Measurements from ENCODE around the gene TAOK2.
"Not testable (repeated sequence)": the region's sequence is repeated elsewhere in the genome, so short reads cannot be mapped to it uniquely, and the experiment has no call there.

The TAOK2 gene

GRCh38 chr16:29973384-29974246 is at the start of gene TAOK2:
Gene TAOK2, plus strand, starts transcription at chr16:29973868. Its CDS starts 3,905 bp downstream, at chr16:29977773.
- TF ChIP-seq CTCF (IDR thresholded peaks at IDR 0.05; ENCODE audit: control insufficient read depth, insufficient read depth, low read depth, low read length, missing control alignments) = no peak
- H3K4me3 ChIP-seq (ENCODE audit: control insufficient read depth, low read depth, low read length) = peak within 1 kb of the TSS; percentile 95
- DNase-seq (ENCODE audit: low read depth) = peak; percentile 94

DNA sequence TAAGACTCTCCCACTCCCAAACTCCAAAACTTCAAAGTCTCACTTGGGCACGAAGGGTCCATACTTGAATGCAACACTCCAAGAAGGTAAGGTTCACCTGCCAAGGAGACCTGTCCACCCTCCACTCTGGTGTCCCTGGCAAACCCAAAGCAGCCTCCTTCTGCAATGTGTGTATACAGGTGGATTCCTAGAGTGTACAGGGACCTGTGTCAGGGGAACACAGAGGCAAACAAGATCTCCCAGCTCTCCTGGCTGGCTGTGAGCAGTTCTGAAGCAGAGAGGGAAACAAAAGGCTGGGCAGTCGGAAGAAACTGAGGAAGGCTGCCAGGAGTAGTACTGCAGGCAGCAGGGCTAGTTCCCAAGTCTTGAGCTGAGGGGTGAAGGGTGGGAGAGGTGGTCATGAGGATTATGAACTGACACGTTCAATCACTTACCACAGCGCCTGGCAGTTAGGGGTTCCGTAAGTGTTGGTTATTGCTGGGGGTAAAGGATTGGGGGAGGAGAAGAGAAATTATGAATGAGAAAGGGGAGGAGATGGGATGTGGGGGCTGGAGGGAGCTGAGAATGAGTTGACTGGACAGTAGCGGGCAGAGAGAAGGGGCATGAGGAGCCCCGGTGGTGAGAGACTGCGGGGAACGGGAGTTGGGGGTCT is 48.4 kb upstream of the TAOK2 start:
- peak overlapping the region; percentile 71 for H3K4me3 ChIP-seq (ENCODE audit: control insufficient read depth, low read depth, low read length)
- no peak for DNase-seq (ENCODE audit: low read depth)
- no peak for TF ChIP-seq CTCF (IDR thresholded peaks at IDR 0.05; ENCODE audit: control insufficient read depth, insufficient read depth, low read depth, low read length, missing control alignments)

GRCh38 chr16:29925781-29926710 is 47.6 kb upstream of the TAOK2 start, which contains the start of gene KCTD13:
Gene KCTD13, minus strand, starts transcription at chr16:29926226. Its CDS starts 193 bp downstream, at chr16:29926033.
- no peak for DNase-seq (ENCODE audit: low read depth)
- peak within 1 kb of the TSS; percentile 71 for H3K4me3 ChIP-seq (ENCODE audit: control insufficient read depth, low read depth, low read length)
- TF ChIP-seq CTCF (IDR thresholded peaks at IDR 0.05; ENCODE audit: control insufficient read depth, insufficient read depth, low read depth, low read length, missing control alignments) = no peak

- DNase-seq (ENCODE audit: low read depth) = no peak
- H3K4me3 ChIP-seq (ENCODE audit: control insufficient read depth, low read depth, low read length) = peak overlapping the region; percentile 71
Observed at GRCh38 chr16:29926711-29927052, 47.0 kb upstream of the TAOK2 start.

GRCh38 chr16:29927070-29927905 is 46.4 kb upstream of the TAOK2 start:
- H3K4me3 ChIP-seq (ENCODE audit: control insufficient read depth, low read depth, low read length) = peak overlapping the region; percentile 71
- no peak for DNase-seq (ENCODE audit: low read depth)

More at GRCh38 chr16:29926711-29927052, 47.0 kb upstream of the TAOK2 start:
- no peak for TF ChIP-seq CTCF (IDR thresholded peaks at IDR 0.05; ENCODE audit: control insufficient read depth, insufficient read depth, low read depth, low read length, missing control alignments)

DNA sequence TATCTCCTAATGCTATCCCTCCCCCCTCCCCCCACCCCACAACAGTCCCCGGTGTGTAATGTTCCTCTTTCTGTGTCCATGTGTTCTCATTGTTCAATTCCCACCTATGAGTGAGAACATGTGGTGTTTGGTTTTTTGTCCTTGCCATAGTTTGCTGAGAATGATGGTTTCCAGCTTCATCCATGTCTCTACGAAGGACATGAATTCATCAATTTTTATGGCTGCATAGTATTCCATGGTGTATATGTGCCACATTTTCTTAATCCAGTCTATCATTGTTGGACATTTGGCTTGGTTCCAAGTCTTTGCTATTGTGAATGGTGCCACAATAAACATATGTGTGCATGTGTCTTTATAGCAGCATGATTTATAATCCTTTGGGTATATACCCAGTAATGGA is 41.9 kb upstream of the TAOK2 start:
- not testable (repeated sequence) for DNase-seq (ENCODE audit: low read depth); H3K4me3 ChIP-seq (ENCODE audit: control insufficient read depth, low read depth, low read length)

More at GRCh38 chr16:29927070-29927905, 46.4 kb upstream of the TAOK2 start:
- no peak for TF ChIP-seq CTCF (IDR thresholded peaks at IDR 0.05; ENCODE audit: control insufficient read depth, insufficient read depth, low read depth, low read length, missing control alignments)

All from AG09309 (cell line).